ENCODE results near the gene INTS4.
A peak's percentile ranks its signal among the peaks of the same experiment; 100 is the strongest.
"Not testable (repeated sequence)": the region's sequence is repeated elsewhere in the genome, so short reads cannot be mapped to it uniquely, and the experiment has no call there.

Gene INTS4

GRCh38 chr11:77943296-77943695 lies 51.2 kb downstream of the INTS4 start:
- not testable (repeated sequence) for DNase-seq

GRCh38 chr11:77942465-77942864 lies 52.0 kb downstream of the INTS4 start:
- not testable (repeated sequence) for DNase-seq

DNA sequence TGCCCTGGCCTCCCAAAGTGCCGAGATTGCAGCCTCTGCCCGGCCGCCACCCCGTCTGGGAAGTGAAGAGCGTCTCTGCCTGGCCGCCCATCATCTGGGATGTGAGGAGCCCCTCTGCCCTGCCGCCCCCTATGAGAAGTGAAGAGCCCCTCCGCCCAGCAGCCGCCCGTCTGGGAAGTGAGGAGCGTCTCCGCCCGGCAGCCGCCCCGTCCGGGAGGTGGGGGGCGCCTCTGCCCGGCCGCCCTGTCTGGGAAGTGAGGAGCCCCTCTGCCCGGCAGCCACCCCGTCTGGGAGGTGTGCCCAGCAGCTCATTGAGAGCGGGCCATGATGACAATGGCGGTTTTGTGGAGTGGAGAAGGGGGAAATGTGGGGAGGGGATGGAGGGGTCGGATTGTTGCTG lies 60.9 kb downstream of the INTS4 start:
- DNase-seq = not testable (repeated sequence)

GRCh38 chr11:77930334-77931208 lies 63.9 kb downstream of the INTS4 start:
- not testable (repeated sequence) for DNase-seq

GRCh38 chr11:77917713-77918112 lies 76.8 kb downstream of the INTS4 start:
- not testable (repeated sequence) for DNase-seq

GRCh38 chr11:77914307-77914791 lies 80.1 kb downstream of the INTS4 start:
- DNase-seq = peak; percentile 29

DNA sequence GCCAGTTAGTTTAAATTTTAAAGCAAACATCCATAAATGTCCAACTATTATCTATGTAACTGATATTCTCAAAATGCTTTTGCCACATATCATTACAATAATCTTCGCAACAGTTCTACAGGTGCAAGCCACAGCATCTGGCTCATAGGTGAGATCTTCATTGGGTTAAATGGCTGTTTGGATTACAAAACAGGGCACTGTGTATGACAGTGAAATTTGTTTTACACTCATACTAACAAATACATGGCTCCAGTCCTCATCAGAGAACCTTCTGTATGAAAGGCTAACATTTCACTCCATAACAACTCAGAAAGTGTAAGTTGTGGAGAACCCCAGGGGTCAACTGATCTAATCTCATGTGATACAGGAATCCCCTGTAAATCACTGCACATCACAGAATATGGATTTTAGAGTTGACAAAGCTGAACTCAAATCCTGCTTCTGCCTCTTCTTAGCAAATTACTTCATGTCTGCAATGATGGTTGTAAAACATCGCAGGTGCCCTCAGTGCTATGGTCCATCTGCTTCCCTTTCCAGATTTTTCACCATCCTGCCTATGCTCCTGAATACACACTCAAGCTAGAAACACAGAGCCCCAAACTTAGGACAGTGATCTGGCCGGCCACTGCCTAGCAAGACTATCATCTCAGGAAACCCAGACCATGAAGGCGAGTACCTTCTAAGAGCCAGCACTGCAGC lies 80.7 kb downstream of the INTS4 start:
- DNase-seq = not testable (repeated sequence)

GRCh38 chr11:77910828-77911227 lies 83.6 kb downstream of the INTS4 start:
- DNase-seq = not testable (repeated sequence)

GRCh38 chr11:77909277-77909676 lies 85.2 kb downstream of the INTS4 start:
- no peak for DNase-seq

- DNase-seq = no peak
Measured at GRCh38 chr11:77908835-77909234, 85.6 kb downstream of the INTS4 start.

DNA sequence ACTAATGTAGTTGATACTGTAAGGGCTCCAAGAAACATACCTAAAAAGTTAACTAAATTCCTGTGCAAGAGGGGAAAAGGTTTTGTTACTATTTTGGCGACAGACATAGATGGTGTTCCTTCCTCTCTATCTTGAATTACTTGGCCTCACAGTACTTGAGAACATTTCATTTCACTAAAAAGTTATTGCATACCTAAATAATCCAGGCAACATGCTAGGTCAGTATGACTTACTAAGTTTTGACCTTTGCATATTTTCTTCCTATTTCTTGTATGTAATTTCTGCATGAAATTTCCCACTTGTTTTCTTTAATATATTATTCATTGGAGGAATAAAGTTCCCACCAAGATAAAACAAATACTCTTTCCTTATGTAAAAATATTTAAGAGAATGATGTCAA lies 99.5 kb downstream of the INTS4 start:
- DNase-seq = not testable (repeated sequence)

DNA sequence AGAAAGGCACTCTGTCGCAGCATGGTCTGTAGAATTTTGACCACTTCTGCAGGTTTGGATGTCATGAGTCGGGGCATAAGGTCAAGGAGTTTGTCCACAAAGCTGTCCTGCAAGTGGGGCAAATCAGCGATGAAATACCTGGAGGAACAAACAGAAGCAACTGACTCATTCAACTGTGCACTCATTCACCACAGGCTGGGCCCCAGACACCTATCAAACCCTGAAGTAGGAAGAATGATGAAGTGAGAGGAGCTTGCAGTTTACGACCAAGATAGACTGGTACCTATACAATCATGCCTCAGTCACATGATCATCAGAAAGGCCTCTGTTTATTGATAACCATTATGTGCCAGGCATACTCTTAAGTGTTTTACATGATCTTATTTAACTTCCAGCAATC lies 102.8 kb downstream of the INTS4 start:
- not testable (repeated sequence) for DNase-seq

GRCh38 chr11:77891256-77891655 lies 103.2 kb downstream of the INTS4 start:
- DNase-seq = not testable (repeated sequence)

DNA sequence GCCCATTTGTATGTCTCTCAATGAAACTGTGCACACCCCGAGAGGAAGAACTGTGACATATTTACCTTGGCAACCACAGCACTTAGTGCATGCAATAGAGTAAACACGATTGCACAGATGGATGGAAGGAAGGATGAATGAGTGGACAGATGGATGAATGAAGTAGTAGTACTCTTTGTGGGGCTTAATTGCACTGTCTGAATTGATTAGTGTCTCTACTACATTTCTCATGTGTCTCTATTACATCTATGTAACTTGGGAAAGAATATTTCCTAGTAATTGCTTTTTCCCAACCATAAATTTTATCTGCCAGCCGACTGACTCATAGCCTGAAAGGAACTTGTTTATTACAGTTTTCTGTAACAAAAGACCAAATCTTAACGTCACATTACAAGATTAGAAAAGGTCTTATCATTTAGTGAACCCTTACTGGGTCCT lies 103.8 kb downstream of the INTS4 start:
- peak; percentile 24 for DNase-seq

- not testable (repeated sequence) for DNase-seq
Measured at GRCh38 chr11:77890100-77890614, 104.3 kb downstream of the INTS4 start.

DNA sequence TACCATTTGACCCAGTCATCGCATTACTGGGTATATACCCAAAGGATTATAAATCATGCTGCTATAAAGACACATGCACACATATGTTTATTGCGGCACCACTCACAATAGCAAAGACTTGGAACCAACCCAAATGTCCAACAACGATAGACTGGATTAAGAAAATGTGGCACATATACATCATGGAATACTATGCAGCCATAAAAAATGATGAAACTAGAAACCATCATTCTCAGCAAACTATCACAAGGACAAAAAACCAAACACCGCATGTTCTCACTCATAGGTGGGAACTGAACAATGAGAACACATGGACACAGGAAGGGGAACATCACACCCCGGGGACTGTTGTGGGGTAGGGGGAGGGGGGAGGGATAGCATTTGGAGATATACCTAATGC lies 105.4 kb downstream of the INTS4 start:
- DNase-seq = not testable (repeated sequence)

- no peak for DNase-seq
Measured at GRCh38 chr11:77886401-77886800, 108.1 kb downstream of the INTS4 start.

- no peak for DNase-seq
Measured at GRCh38 chr11:77884829-77885190, 109.7 kb downstream of the INTS4 start.

- no peak for DNase-seq
Measured at GRCh38 chr11:77884186-77884828, 110.2 kb downstream of the INTS4 start.

GRCh38 chr11:77883775-77884174 lies 110.7 kb downstream of the INTS4 start:
- no peak for DNase-seq

GRCh38 chr11:77882396-77882795 lies 112.1 kb downstream of the INTS4 start:
- DNase-seq = no peak

GRCh38 chr11:77879218-77879617 lies 115.2 kb downstream of the INTS4 start:
- DNase-seq = no peak

GRCh38 chr11:77878247-77878646 lies 116.2 kb downstream of the INTS4 start:
- DNase-seq = not testable (repeated sequence)
